IMR-90 (cell line): ENCODE results near the gene PLD1. TPM values are rescaled to one million over a fixed set of nuclear protein-coding genes. Genes with fewer than 3 reads are reported as not detected.

ENCODE experiments used
- ATAC-seq: fragments of 200-7000 bp; cut with Tn5 transposase; 2 replicates; pipeline ENCODE4 v1.9.1; 2020; ENCODE audit warnings: low read depth, mild to moderate bottlenecking, moderate library complexity
- BruUV-seq: library from RNA; stranded (reverse); fragments of 400-500 nt; replicated peaks from 2 replicates; lab custom pipeline; 2021; lab: Mats Ljungman, UMichigan
- CTCF ChIA-PET: fragments of 300-600 bp; formaldehyde crosslinking; extraction: SDS; loops from one replicate; lab custom pipeline; 2021; ENCODE audit warnings: antibody characterized with exemption; lab: Yijun Ruan, JAX
- POLR2A ChIA-PET: fragments of 300-600 bp; sonication (Branson Sonifier 250); formaldehyde crosslinking; loops from one replicate; lab custom pipeline; 2022; ENCODE audit warnings: antibody characterized with exemption; ENCODE audit not compliant: unreplicated experiment; lab: Charles Lee
- DNase-seq: peaks from one replicate; pipeline ENCODE4 v3.0.0; 2013
- H2AFZ ChIP-seq: replicated peaks from 2 replicates; pipeline ENCODE3; 2013; ENCODE audit warnings: low read length, mild to moderate bottlenecking; ENCODE audit not compliant: poor library complexity
- H2AK5ac ChIP-seq: 2 replicates; pipeline ENCODE4 v1.6.1; 2013; ENCODE audit warnings: low read depth, low read length, inconsistent platforms
- H2AK9ac ChIP-seq: replicated peaks from 2 replicates; pipeline ENCODE3; 2013; ENCODE audit warnings: mild to moderate bottlenecking, low read depth, low read length, moderate library complexity; ENCODE audit not compliant: poor library complexity
- H2BK120ac ChIP-seq: 2 replicates; pipeline ENCODE4 v1.6.1; 2013; ENCODE audit warnings: low read depth, low read length, inconsistent platforms
- H2BK15ac ChIP-seq: 3 replicates; pipeline ENCODE4 v1.6.1; 2013; ENCODE audit warnings: low read depth, low read length, inconsistent platforms
- H2BK20ac ChIP-seq: 2 replicates; pipeline ENCODE4 v1.6.1; 2013; ENCODE audit warnings: low read depth, mild to moderate bottlenecking, inconsistent platforms, low read length, moderate library complexity
- H2BK5ac ChIP-seq: 2 replicates; pipeline ENCODE4 v1.6.1; 2013; ENCODE audit warnings: mild to moderate bottlenecking, low read depth, low read length, inconsistent platforms; ENCODE audit not compliant: poor library complexity, severe bottlenecking
- H3K14ac ChIP-seq: replicated peaks from 2 replicates; pipeline ENCODE4 v1.6.1; 2013; ENCODE audit warnings: low read depth, low read length, inconsistent platforms
- H3K18ac ChIP-seq: 2 replicates; pipeline ENCODE4 v1.6.1; 2013; ENCODE audit warnings: low read depth, low read length, control low read depth
- H3K23ac ChIP-seq: 2 replicates; pipeline ENCODE4 v1.6.1; 2013; ENCODE audit warnings: low read depth, low read length, inconsistent platforms
- H3K27ac ChIP-seq: 2 replicates; pipeline ENCODE4 v1.5.1; 2013; ENCODE audit warnings: mild to moderate bottlenecking, control low read depth, low read length; ENCODE audit not compliant: insufficient read depth
- H3K27me3 ChIP-seq: 2 replicates; pipeline ENCODE4 v1.6.1; 2013; ENCODE audit warnings: low read length; ENCODE audit not compliant: control insufficient read depth, insufficient read depth
- H3K36me3 ChIP-seq: 2 replicates; pipeline ENCODE4 v1.6.1; 2013; ENCODE audit warnings: low read length, mixed read lengths; ENCODE audit not compliant: control insufficient read depth, insufficient read depth
- H3K4ac ChIP-seq: 2 replicates; pipeline ENCODE4 v1.6.1; 2013; ENCODE audit warnings: low read depth, low read length, inconsistent platforms
- H3K4me1 ChIP-seq: 2 replicates; pipeline ENCODE4 v1.6.1; 2013; ENCODE audit warnings: low read length, mixed read lengths; ENCODE audit not compliant: control insufficient read depth, insufficient read depth
- H3K4me2 ChIP-seq: 2 replicates; pipeline ENCODE4 v1.6.1; 2013; ENCODE audit warnings: low read depth, mild to moderate bottlenecking, control low read depth, low read length, moderate library complexity
- H3K4me3 ChIP-seq: 2 replicates; pipeline ENCODE4 v1.5.1; 2013; ENCODE audit warnings: low read depth, mild to moderate bottlenecking, control low read depth, low read length, moderate library complexity; ENCODE audit not compliant: insufficient read depth
- H3K56ac ChIP-seq: 2 replicates; pipeline ENCODE4 v1.6.1; 2013; ENCODE audit warnings: low read length, inconsistent platforms; ENCODE audit not compliant: insufficient read depth; ENCODE audit errors: extremely low read depth
- H3K79me1 ChIP-seq, 2 experiments: 2 replicates each; pipeline ENCODE4 v1.6.1; 2013; ENCODE audit warnings: low read length in 2 of 2, inconsistent platforms in 1 of 2, low read depth in 1 of 2
- H3K9ac ChIP-seq: 2 replicates; pipeline ENCODE4 v1.6.1; 2013; ENCODE audit warnings: low read depth, low read length, control low read depth
- H3K9me1 ChIP-seq: 2 replicates; pipeline ENCODE4 v1.6.1; 2013; ENCODE audit warnings: low read length, inconsistent platforms; ENCODE audit not compliant: insufficient read depth
- H3K9me3 ChIP-seq: 2 replicates; pipeline ENCODE4 v1.6.1; 2013; ENCODE audit warnings: low read length; ENCODE audit not compliant: control insufficient read depth, insufficient read depth
- H4K20me1 ChIP-seq: 2 replicates; pipeline ENCODE4 v1.6.1; 2013; ENCODE audit warnings: low read length, inconsistent platforms; ENCODE audit not compliant: insufficient read depth
- H4K5ac ChIP-seq: 2 replicates; pipeline ENCODE4 v1.6.1; 2013; ENCODE audit warnings: mild to moderate bottlenecking, low read depth, low read length, control low read depth
- H4K8ac ChIP-seq, 2 experiments: 2 replicates each; pipeline ENCODE4 v1.6.1; 2013; ENCODE audit warnings: low read depth in 2 of 2, low read length in 2 of 2, control low read depth in 1 of 2, inconsistent platforms in 1 of 2
- H4K91ac ChIP-seq: 2 replicates; pipeline ENCODE4 v1.6.1; 2013; ENCODE audit warnings: low read depth, low read length, inconsistent platforms; ENCODE audit not compliant: insufficient read depth
- BHLHE40 ChIP-seq: fragments of 150-350 bp; IDR thresholded peaks from 2 replicates; pipeline ENCODE4 v1.6.1; 2016; ENCODE audit warnings: mild to moderate bottlenecking, low read depth, low read length
- CEBPB ChIP-seq: IDR thresholded peaks from 2 replicates; pipeline ENCODE4 v1.6.1; 2012; ENCODE audit warnings: low read depth, low read length, improper control_type of control experiment
- CHD1 ChIP-seq: IDR thresholded peaks from 2 replicates; pipeline ENCODE4 v1.6.1; 2012; ENCODE audit warnings: low read depth, low read length, improper control_type of control experiment
- ELK1 ChIP-seq: fragments of 150-350 bp; IDR thresholded peaks from 2 replicates; pipeline ENCODE4 v1.6.1; 2016; ENCODE audit warnings: low read depth, mild to moderate bottlenecking, low read length, moderate library complexity, borderline replicate concordance
- FOS ChIP-seq: fragments of 150-350 bp; IDR thresholded peaks from 2 replicates; pipeline ENCODE4 v1.6.1; 2016; ENCODE audit warnings: low read depth, low read length
- MAFK ChIP-seq: IDR thresholded peaks from 2 replicates; pipeline ENCODE4 v1.6.1; 2012; ENCODE audit warnings: low read depth, low read length, improper control_type of control experiment
- MAZ ChIP-seq: IDR thresholded peaks from 2 replicates; pipeline ENCODE4 v1.6.1; 2012; ENCODE audit warnings: low read depth, mild to moderate bottlenecking, low read length, improper control_type of control experiment, moderate library complexity, borderline replicate concordance
- NFE2L2 ChIP-seq: fragments of 150-350 bp; IDR thresholded peaks from 2 replicates; pipeline ENCODE4 v1.6.1; 2016; ENCODE audit warnings: low read depth, mild to moderate bottlenecking, low read length
- RAD21 ChIP-seq: IDR thresholded peaks from 2 replicates; pipeline ENCODE4 v1.6.1; 2012; ENCODE audit warnings: low read length, improper control_type of control experiment
- RCOR1 ChIP-seq: IDR thresholded peaks from 2 replicates; pipeline ENCODE4 v1.6.1; 2012; ENCODE audit warnings: mild to moderate bottlenecking, low read length, improper control_type of control experiment; ENCODE audit not compliant: insufficient replicate concordance
- RFX5 ChIP-seq: IDR thresholded peaks from 2 replicates; pipeline ENCODE4 v1.8.0; 2012; ENCODE audit warnings: low read depth, mild to moderate bottlenecking, low read length, moderate library complexity
- SMC3 ChIP-seq: fragments of 150-350 bp; IDR thresholded peaks from 2 replicates; pipeline ENCODE4 v1.6.1; 2016; ENCODE audit warnings: low read depth, mild to moderate bottlenecking, antibody characterized with exemption, low read length, moderate library complexity
- USF2 ChIP-seq: fragments of 150-350 bp; IDR thresholded peaks from 2 replicates; pipeline ENCODE4 v1.6.1; 2017; ENCODE audit warnings: mild to moderate bottlenecking, antibody characterized with exemption, low read length, low read depth
- WGBS, 2 experiments: methylation state at CpG; one replicate each; pipeline versions ENCODE4 v1.1.5 to v1.1.7; 2013; ENCODE audit warnings: missing lambda C conversion rate in 2 of 2; ENCODE audit not compliant: insufficient read length in 1 of 2; ENCODE audit errors: extremely low coverage in 2 of 2; 5-methylcytosine and 5-hydroxymethylcytosine counted together
- dilution Hi-C: fragments of 300-500 bp; cut with HindIII; formaldehyde crosslinking; loops from one replicate; pipeline ENCODE4 v1.14.3; 2018; ENCODE audit warnings: low sequenced_read_pairs; ENCODE audit not compliant: unreplicated experiment
- in situ Hi-C: fragments of 300-500 bp; cut with MboI; formaldehyde crosslinking; loops from 3 replicates; pipeline ENCODE4 v1.14.3; 2019; ENCODE audit warnings: low sequenced_read_pairs, inconsistent platforms, mixed read lengths
- intact Hi-C: fragments of 100-400 bp; cut with micrococcal nuclease; formaldehyde crosslinking; loops from 2 replicates; pipeline ENCODE4 v1.10.0; 2022
- polyA plus RNA-seq, 3 experiments: library from polyadenylated mRNA; depleted of rRNA; stranded (reverse); fragments of >200 nt; gene quantifications; 2 replicates each; pipeline ENCODE4 v1.2.3, GENCODE V29; 2012; ENCODE audit warnings: low replicate concordance in 1 of 3
- total RNA-seq: library from RNA; depleted of rRNA; stranded (reverse); fragments of >200 nt; gene quantifications from 2 replicates; pipeline ENCODE4 v1.2.3, GENCODE V29; 2012
- TF ChIP-seq, protein P1 (sequence below): conservative IDR thresholded peaks from 2 replicates; pipeline ENCODE4 v1.5.1; 2012; ENCODE audit warnings: mild to moderate bottlenecking, low read depth, low read length, improper control_type of control experiment

Gene PLD1
- total and polyA plus RNA-seq, 2 of the 4 experiments (the other 2 are of a cell fraction), result 3.3 to 9.7 TPM

DNA sequence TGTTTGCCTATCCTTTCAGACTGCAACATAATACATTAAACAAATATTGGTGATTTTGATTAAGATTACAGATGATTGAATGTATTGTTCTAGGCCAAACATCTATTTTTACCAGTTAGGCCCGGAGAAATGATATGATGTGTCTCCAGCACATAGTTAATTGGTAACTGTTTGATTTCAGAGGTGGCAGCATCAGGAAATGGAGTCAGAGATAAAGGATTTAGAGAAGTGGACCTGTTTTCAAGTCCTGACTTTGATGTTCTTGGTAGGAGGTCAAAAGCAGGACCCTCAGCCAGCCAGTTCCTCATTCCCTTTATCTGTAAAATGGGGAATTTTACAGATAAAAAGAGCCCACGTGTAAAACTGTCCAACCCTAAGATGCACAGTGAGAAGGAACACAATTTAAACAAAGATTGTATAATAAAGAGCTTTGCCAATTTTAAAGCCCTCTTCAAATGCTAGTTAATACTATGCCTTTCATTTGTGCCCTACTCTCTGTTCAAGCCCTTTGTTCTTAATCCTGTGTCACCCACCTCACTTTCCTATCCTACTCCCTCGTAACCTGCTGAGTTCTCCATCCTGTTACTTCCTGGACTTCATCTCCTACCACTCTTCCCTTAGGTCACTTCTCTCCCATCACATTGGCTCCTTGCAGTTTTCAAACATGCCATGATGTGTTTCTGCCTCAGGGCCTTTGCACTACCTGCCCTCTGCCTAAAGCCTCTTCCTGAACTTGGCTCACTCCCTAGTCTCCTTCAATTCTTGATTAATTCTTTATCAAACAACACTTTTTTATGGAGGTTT lies 35.4 kb upstream of the PLD1 start:
- POLR2A ChIA-PET, result interaction anchor here (0.5 kb wide), 1 partner anchor 69 kb away, joined by 3 read pairs; no protein-coding TSS in a partner anchor
- ATAC-seq (no peak), DNase-seq (no peak)
- intact Hi-C loops (no loop called here), dilution Hi-C loops (no loop called here), in situ Hi-C loops (no loop called here)
- no peaks in the 10 kb centered on the region for H3K9me3 ChIP-seq
- no peaks in the 10 kb centered on the region for H3K27me3 ChIP-seq
- H3K4me1 ChIP-seq, result peaks cover 16% of the 10 kb centered on the region
- BruUV-seq, result no TSS peak
- H2BK120ac ChIP-seq, result peak overlapping the region; percentile 94
- CTCF ChIA-PET, result no interaction called here
- H2AK5ac ChIP-seq, result peak overlapping the region; percentile 62
- H3K79me1 ChIP-seq, result no peaks in the 10 kb centered on the region
- peak overlapping the region; percentile 85 for H2BK15ac ChIP-seq
- peak overlapping the region; percentile 90 for H2BK5ac ChIP-seq
- H3K14ac ChIP-seq, result peak overlapping the region; percentile 81
- peak overlapping the region; percentile 40 to 66; a peak in 3 of 4 replicates for H4K8ac ChIP-seq
- no peak overlapping the region for H2AFZ ChIP-seq
- H3K4me3 ChIP-seq, result no peak overlapping the region
- H3K4ac ChIP-seq, result peak overlapping the region; percentile 96
- peak overlapping the region; percentile 66; the same call in 1 of the 2 replicates for H4K5ac ChIP-seq
- H3K56ac ChIP-seq, result 0 out of 2 replicates have a peak overlapping the region, but pooled peaks have one; percentile 38
- H3K27ac ChIP-seq, result peak overlapping the region; percentile 21; the same call in 1 of the 2 replicates
- WGBS, 2 experiments, result 79% methylated on average over 2 of the region's 3 CpGs; no CpG with 5 or more reads in 1 of the 2 experiments
- H3K9ac ChIP-seq, result no peak overlapping the region
- H2AK9ac ChIP-seq, result no peak overlapping the region
- H3K4me2 ChIP-seq, result no peak overlapping the region
- peak overlapping the region; percentile 88 for H4K91ac ChIP-seq
- peak overlapping the region; percentile 91; the same call in 1 of the 2 replicates for H3K18ac ChIP-seq
- no peaks in the 10 kb centered on the region for H3K36me3 ChIP-seq
- H4K20me1 ChIP-seq, result no peaks in the 10 kb centered on the region
- H3K23ac ChIP-seq, result peak overlapping the region; percentile 82; the same call in 1 of the 2 replicates
- peak overlapping the region; percentile 92 for H2BK20ac ChIP-seq
- peaks cover 3% of the 10 kb centered on the region for H3K9me1 ChIP-seq
- TF ChIP-seq MAFK (no peak), BHLHE40 (no peak), RAD21 (no peak), NFE2L2 (no peak), CEBPB (no peak), ELK1 (no peak), CHD1 (no peak), FOS (no peak), USF2 (no peak), SMC3 (no peak), MAZ (no peak), RCOR1 (no peak), RFX5 (no peak)
- TF ChIP-seq, protein P1, sequence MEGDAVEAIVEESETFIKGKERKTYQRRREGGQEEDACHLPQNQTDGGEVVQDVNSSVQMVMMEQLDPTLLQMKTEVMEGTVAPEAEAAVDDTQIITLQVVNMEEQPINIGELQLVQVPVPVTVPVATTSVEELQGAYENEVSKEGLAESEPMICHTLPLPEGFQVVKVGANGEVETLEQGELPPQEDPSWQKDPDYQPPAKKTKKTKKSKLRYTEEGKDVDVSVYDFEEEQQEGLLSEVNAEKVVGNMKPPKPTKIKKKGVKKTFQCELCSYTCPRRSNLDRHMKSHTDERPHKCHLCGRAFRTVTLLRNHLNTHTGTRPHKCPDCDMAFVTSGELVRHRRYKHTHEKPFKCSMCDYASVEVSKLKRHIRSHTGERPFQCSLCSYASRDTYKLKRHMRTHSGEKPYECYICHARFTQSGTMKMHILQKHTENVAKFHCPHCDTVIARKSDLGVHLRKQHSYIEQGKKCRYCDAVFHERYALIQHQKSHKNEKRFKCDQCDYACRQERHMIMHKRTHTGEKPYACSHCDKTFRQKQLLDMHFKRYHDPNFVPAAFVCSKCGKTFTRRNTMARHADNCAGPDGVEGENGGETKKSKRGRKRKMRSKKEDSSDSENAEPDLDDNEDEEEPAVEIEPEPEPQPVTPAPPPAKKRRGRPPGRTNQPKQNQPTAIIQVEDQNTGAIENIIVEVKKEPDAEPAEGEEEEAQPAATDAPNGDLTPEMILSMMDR, result no peak
